Neural cell (in vitro differentiated cells): ENCODE data around the gene TCL1A. TPM values are rescaled to one million over a fixed set of nuclear protein-coding genes. Genes with fewer than 3 reads are reported as not detected.

Experiments
- H2AFZ ChIP-seq: fragments of 200-600, 300-800 bp; sonication (generic), shearing (Covaris generic); 2 replicates; pipeline ENCODE4 v1.6.0; 2014; ENCODE audit warnings: low read depth, mild to moderate bottlenecking, antibody characterized with exemption, low read length, moderate library complexity
- H3F3A ChIP-seq: fragments of 200-600 bp; shearing (Covaris generic); 2 replicates; pipeline ENCODE4 v1.6.1; 2016; ENCODE audit warnings: mild to moderate bottlenecking, moderate library complexity, mixed read lengths, antibody characterized with exemption, low read length; ENCODE audit not compliant: insufficient read depth, poor library complexity, severe bottlenecking
- H3K27ac ChIP-seq: fragments of 200-600, 300-800 bp; sonication (generic), shearing (Covaris generic); 2 replicates; pipeline ENCODE4 v1.5.1; 2014; ENCODE audit warnings: mild to moderate bottlenecking, low read length, moderate library complexity
- H3K27me3 ChIP-seq: fragments of 300-800, 200-600 bp; sonication (generic), shearing (Covaris generic); 2 replicates; pipeline ENCODE4 v1.6.0; 2014; ENCODE audit warnings: mild to moderate bottlenecking, low read depth, low read length, moderate library complexity; ENCODE audit not compliant: insufficient read depth
- H3K36me3 ChIP-seq: fragments of 300-800, 200-600 bp; sonication (generic), shearing (Covaris generic); 2 replicates; pipeline ENCODE4 v1.5.1; 2014; ENCODE audit warnings: mild to moderate bottlenecking, antibody characterized with exemption, low read length, moderate library complexity; ENCODE audit not compliant: insufficient read depth
- H3K4me2 ChIP-seq: fragments of 300-800, 200-600 bp; sonication (generic), shearing (Covaris generic); 2 replicates; pipeline ENCODE4 v1.6.0; 2014; ENCODE audit warnings: mild to moderate bottlenecking, low read length
- H3K4me3 ChIP-seq: fragments of 300-800, 200-600 bp; sonication (generic), shearing (Covaris generic); 2 replicates; pipeline ENCODE4 v1.5.1; 2014; ENCODE audit warnings: mild to moderate bottlenecking, low read length, moderate library complexity
- H3K79me2 ChIP-seq: fragments of 200-600 bp; shearing (Covaris generic); replicated peaks from 2 replicates; pipeline ENCODE4 v1.6.0; 2014; ENCODE audit warnings: mild to moderate bottlenecking, low read length, moderate library complexity; ENCODE audit not compliant: insufficient read depth
- H3K9ac ChIP-seq: fragments of 300-800, 200-600 bp; sonication (generic), shearing (Covaris generic); 2 replicates; pipeline ENCODE4 v1.6.1; 2016; ENCODE audit warnings: mild to moderate bottlenecking, low read length, mixed read lengths
- H3K9me2 ChIP-seq: fragments of 200-600 bp; shearing (Covaris generic); 2 replicates; pipeline ENCODE4 v1.6.1; 2016; ENCODE audit warnings: mild to moderate bottlenecking, low read length, mixed read lengths; ENCODE audit not compliant: insufficient read depth
- H3K9me3 ChIP-seq: fragments of 200-600, 300-800 bp; sonication (generic), shearing (Covaris generic); 2 replicates; pipeline ENCODE4 v1.6.1; 2016; ENCODE audit warnings: mild to moderate bottlenecking, mixed run types, low read length, moderate library complexity, mixed read lengths
- H4K20me1 ChIP-seq: fragments of 200-600 bp; shearing (Covaris generic); 2 replicates; pipeline ENCODE4 v1.6.1; 2016; ENCODE audit warnings: mild to moderate bottlenecking, mixed run types; ENCODE audit not compliant: insufficient read depth
- CTCF ChIP-seq: fragments of 450-650 bp; IDR thresholded peaks from 2 replicates; pipeline ENCODE4 v1.5.1; 2014; ENCODE audit warnings: antibody characterized with exemption, mild to moderate bottlenecking, moderate library complexity; ENCODE audit not compliant: poor library complexity, severe bottlenecking
- EP300 ChIP-seq: fragments of 450-650 bp; conservative IDR thresholded peaks from 2 replicates; pipeline ENCODE4 v1.6.1; 2014; ENCODE audit warnings: antibody characterized with exemption, mild to moderate bottlenecking, moderate library complexity; ENCODE audit not compliant: poor library complexity, severe bottlenecking
- EZH2 ChIP-seq: fragments of 200-600, 300-800 bp; shearing (Covaris generic), sonication (generic); IDR thresholded peaks from 2 replicates; pipeline ENCODE4 v1.6.1; 2014; ENCODE audit warnings: antibody characterized with exemption, low read length, borderline replicate concordance, mild to moderate bottlenecking; ENCODE audit not compliant: insufficient read depth, poor library complexity, severe bottlenecking
- MXI1 ChIP-seq: fragments of 450-650 bp; conservative IDR thresholded peaks from 2 replicates; pipeline ENCODE4 v1.6.1; 2014; ENCODE audit warnings: antibody characterized with exemption, mild to moderate bottlenecking; ENCODE audit not compliant: poor library complexity, severe bottlenecking
- POLR2AphosphoS5 ChIP-seq: IDR thresholded peaks from 2 replicates; pipeline ENCODE4 v1.6.1; 2012
- RAD21 ChIP-seq: fragments of 450-650 bp; conservative IDR thresholded peaks from 2 replicates; pipeline ENCODE4 v1.6.1; 2014; ENCODE audit warnings: antibody characterized with exemption, mild to moderate bottlenecking, moderate library complexity
- REST ChIP-seq: IDR thresholded peaks from 2 replicates; pipeline ENCODE4 v1.6.1; 2012; ENCODE audit warnings: borderline replicate concordance
- SMC3 ChIP-seq: fragments of 450-650 bp; conservative IDR thresholded peaks from 2 replicates; pipeline ENCODE4 v1.6.1; 2014; ENCODE audit warnings: antibody characterized with exemption, mild to moderate bottlenecking, moderate library complexity; ENCODE audit not compliant: poor library complexity
- TAF1 ChIP-seq: IDR thresholded peaks from 2 replicates; pipeline ENCODE4 v1.6.1; 2012; ENCODE audit warnings: low read depth
- polyA plus RNA-seq: library from polyadenylated mRNA; depleted of rRNA; stranded (reverse); fragments of >200 nt; gene quantifications from 2 replicates; pipeline ENCODE4 v1.2.3, GENCODE V29; 2014

The TCL1A gene
- polyA plus RNA-seq, 1 donor from 2014 or later: not detected

GRCh38 chr14:95677179-95677835 is 36.6 kb downstream of the TCL1A start:
- Histone ChIP-seq H3K27me3 (no peaks in the 10 kb centered on the region), H3K36me3 (no peaks in the 10 kb centered on the region), H3K4me2 (no peak overlapping the region)

DNA sequence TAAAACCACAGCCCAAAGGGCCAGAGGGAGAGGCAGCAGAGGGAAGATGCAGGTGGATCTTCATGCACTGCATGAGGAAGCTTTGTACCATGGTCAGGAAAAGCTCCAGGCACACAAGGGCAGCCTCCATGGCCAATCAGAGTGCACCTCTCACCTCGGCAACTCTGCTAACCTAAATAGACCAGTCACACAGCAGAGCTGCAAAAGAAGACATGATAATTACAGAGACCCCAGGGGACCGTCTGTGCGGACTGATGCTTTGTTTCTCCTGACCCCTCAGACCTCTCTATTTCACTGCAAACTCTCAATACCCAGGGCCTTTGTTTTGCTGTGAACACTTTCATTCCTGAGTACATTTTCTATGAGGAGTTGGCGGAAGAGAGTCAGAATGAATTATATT is 38.4 kb downstream of the TCL1A start:
- Histone ChIP-seq H3K9me2 (no peaks in the 10 kb centered on the region), H3K79me2 (no peaks in the 10 kb centered on the region), H2AFZ (no peak overlapping the region), H4K20me1 (no peaks in the 10 kb centered on the region), H3F3A (no peaks in the 10 kb centered on the region), H3K9me3 (no peaks in the 10 kb centered on the region), H3K36me3 (no peaks in the 10 kb centered on the region), H3K4me3 (no peak overlapping the region), H3K4me2 (no peak overlapping the region), H3K27me3 (no peaks in the 10 kb centered on the region), H3K27ac (no peak overlapping the region), H3K9ac (no peak overlapping the region)
- TF ChIP-seq MXI1 (no peak), EP300 (no peak), REST (no peak), EZH2 (no peak), POLR2AphosphoS5 (no peak), RAD21 (no peak), TAF1 (no peak), SMC3 (no peak)

More at GRCh38 chr14:95677179-95677835, 36.6 kb downstream of the TCL1A start:
- no peak overlapping the region for H2AFZ ChIP-seq
- H4K20me1 ChIP-seq: no peaks in the 10 kb centered on the region
- no peaks in the 10 kb centered on the region for H3K9me2 ChIP-seq
- H3K79me2 ChIP-seq: no peaks in the 10 kb centered on the region
- no peak for TF ChIP-seq REST
- TF ChIP-seq MXI1: no peak
- no peak for TF ChIP-seq POLR2AphosphoS5
- TF ChIP-seq TAF1: no peak
- no peak for TF ChIP-seq RAD21
- TF ChIP-seq CTCF: no peak
- no peak for TF ChIP-seq SMC3
- TF ChIP-seq EP300: no peak
- no peak for TF ChIP-seq EZH2
- H3K27ac ChIP-seq: no peak overlapping the region
- H3K9me3 ChIP-seq: no peaks in the 10 kb centered on the region
- no peak overlapping the region for H3K9ac ChIP-seq
- H3K4me3 ChIP-seq: no peak overlapping the region
- H3F3A ChIP-seq: no peaks in the 10 kb centered on the region
